Measurements from ENCODE around the gene CCDC183.
"Not testable (repeated sequence)": the region's sequence is repeated elsewhere in the genome, so short reads cannot be mapped to it uniquely, and the experiment has no call there.

The CCDC183 gene

GRCh38 chr9:136796238-136796774 is at the start of gene CCDC183:
CCDC183 (plus strand) TSS chr9:136796338; CDS start chr9:136796398, 60 bp downstream.
- no peak for DNase-seq

DNA sequence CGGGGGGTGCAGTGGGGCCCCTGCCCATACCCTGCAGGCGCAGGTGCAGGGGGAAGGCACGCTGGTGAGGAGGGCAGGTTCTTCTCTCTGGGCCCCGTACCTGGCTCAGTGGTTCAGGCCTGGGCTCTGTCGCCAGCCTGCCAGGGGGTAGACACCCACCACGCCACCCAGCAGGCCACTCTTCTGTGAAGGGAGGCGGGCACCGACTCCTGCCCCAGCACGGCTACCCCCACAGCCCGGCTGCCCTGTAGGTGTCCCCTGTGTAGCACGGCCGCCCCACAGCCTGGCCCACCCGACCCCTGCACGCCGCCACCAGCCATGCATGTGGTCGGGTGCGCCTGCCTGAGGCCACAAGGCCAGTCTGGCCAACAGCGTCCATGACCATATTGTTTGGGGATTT is 49.5 kb upstream of the CCDC183 start:
- no peak for DNase-seq

DNA sequence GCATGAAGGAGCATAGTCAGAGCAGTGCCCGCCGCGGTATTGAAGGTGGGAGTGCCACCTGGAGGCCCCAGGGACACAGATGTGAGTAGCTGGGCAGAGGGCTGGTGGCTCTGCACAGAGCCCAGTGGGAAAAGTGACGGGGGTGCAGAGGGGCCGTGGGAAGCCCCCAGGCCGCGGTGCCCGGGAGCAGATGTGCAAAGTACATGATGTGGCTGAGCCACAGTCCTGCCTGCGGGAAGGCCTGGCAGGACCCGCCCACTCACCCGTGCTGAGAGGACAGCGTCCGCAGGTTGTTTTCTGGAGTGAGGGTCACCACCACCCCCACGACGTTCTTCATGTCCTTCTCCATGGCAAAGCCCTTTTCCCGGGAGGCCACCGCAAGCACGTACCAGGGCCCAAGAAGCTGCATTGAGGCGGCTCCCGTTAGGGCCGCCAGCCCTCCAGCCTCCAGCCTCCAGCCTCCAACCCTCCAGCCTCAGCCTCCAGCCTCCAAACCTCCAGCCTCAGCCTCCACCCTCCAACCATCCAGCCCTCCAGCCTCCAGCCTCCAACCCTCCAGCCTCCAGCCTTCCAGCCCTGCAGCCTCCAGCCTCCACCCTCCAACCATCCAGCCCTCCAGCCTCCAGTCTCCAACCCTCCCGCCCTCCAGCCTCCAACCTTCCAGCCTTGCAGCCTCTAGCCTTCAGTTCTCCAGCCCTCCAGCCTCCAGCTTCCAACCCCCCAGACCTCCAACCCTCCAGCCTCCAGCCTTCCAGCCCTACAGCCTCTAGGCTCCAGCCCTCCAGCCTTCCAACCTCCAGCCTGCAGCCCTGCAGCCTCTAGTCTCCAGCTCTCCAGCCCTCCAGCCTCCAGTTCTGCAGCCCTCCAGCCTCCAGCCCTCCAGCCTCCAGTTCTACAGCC is 48.7 kb upstream of the CCDC183 start:
- no peak for DNase-seq

DNA sequence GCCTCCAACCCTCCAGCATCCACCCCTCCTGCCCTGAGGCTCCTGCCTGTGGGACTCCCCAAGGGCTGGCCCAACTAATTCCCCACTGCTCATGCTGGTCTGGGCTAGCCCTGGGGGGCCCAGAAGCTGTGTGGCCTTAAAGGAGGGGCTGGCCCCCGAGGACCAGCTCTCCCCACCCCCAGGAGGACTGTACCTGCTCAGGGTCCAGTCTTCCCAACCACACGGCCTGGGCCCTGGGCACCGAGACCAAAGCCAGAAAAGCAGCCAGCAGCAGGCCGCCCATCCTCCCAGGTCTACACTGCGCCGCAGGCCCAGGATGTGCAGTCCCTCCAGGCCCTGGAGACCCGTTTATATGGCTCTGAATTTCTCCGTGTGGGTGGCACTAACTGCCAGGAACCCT is 47.9 kb upstream of the CCDC183 start, which contains the start of gene LCN6:
TSS of gene LCN6 (minus strand) at position 325 of the 400 bp plus-strand sequence. CDS start at position 283, 42 bp downstream.
- no peak for DNase-seq

- no peak for DNase-seq
Observed at GRCh38 chr9:136748666-136749611, 47.2 kb upstream of the CCDC183 start.

- DNase-seq, result no peak
Observed at GRCh38 chr9:136750526-136750925, 45.6 kb upstream of the CCDC183 start.

- DNase-seq, result no peak
Observed at GRCh38 chr9:136751244-136751643, 44.9 kb upstream of the CCDC183 start.

GRCh38 chr9:136751814-136752213 is 44.3 kb upstream of the CCDC183 start:
- no peak for DNase-seq

- no peak for DNase-seq
Observed at GRCh38 chr9:136753371-136754058, 42.6 kb upstream of the CCDC183 start.

DNA sequence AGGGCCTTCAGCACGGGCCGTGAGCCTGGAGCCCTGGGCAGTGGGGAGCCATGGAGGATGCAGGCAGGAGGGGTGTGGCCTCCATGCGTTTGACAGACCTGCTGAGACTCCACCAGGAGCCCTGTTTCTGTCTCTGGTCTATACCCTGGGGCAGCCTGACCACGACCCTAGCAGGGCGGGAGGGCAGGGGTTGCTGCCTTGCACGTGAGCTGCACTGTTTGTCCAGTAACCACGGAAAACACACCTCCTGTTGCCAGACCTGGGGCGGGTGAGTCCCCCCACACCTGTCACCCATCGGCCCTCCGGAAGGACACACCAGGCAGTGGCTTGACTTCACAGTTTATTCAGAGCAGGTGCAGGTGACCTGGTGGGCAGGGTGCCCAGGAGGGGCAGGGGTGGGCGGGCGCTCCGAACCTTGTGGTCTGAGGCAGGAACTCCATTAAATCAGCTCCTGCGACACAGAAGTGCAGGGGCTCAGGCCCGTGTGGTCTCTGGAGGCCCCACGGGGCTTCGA is 42.0 kb upstream of the CCDC183 start:
- DNase-seq, result no peak

DNA sequence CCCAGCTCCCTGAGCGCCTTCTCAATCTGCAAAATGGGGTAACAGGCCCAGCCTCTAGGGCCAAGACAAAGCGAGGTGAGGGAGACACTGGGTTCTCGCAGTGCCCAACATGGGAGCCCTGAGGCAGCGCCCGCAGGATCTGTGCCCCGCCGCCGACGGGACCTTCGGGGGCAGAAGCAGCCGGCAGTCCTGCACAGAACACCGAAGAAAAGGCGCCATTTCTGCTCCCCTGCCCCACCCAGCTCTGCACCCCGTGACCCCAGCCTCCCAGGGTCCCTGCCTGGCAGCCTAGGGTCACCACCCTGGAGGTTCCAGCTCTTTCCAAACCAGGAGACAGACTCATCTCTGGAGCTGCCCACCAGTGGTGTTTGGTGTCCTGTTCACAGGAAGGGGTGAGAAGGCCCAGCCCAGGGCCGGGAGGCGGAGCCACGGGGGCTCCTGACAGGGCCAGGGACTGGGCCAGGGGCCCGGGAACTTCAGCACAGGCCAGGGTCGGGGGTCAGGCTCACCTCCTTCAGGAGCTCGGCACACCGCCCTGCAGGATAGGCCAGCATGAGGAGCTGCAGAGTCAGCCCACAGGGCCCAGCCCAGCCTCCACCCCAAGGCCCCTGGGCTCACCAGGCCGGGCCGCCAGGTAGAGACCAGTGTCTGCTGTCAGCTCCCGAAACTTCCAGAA is 41.4 kb upstream of the CCDC183 start:
- no peak for DNase-seq

- not testable (repeated sequence) for DNase-seq
Observed at GRCh38 chr9:136755302-136756133, 40.6 kb upstream of the CCDC183 start.

DNA sequence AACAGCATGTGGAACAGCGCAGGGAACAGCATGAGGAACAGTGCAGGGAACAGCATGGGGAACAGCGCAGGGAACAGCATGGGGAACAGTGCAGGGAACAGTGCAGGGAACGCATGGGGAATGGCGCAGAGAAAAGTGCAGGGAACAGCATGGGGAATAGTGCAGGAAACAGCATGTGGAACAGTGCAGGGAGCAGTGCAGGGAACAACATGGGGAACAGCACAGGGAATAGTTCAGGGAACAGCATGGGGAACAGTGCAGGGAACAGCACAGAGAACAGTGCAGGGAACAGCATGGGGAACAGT is 40.1 kb upstream of the CCDC183 start:
- no peak for DNase-seq

DNA sequence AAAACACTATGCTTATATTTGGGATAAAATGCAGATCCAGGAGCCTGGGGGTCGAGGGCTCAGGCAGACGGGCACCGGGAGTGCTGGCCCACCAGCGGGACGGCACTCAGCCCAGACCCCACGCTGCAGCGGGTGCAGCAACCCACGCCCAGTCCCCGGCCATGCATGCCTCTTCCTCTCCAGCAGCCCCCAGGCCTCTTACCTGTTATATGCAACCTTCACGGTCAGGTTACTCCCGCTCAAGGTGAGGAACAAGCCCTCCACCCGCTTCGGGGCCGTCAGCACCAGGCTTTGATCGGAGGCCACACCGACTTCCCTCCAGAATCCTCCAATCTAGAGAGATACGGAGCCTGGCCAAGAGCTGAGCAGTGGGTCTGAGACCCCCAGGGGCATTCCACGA is 39.3 kb upstream of the CCDC183 start:
- no peak for DNase-seq

DNA sequence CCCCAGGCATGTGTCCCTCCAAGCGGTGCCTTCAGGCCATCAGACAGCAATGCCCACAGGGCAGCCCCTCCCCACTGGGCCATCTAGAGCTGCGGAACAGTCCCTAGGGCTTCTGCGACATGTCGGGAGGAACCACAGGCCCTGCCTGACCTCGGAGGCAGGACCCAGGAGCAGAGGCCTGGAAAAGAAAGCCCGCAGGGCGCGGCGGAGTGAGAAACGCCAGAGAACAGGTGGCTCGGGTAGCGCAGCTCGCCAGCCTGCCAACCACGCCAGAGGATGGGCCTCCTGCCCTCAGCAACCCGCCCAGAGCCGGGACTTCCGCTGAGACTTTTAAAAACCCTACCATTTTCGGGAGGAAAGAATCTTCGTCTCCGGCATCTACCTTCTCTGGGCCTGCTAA is 38.8 kb upstream of the CCDC183 start:
- DNase-seq, result no peak

GRCh38 chr9:136757751-136758140 is 38.4 kb upstream of the CCDC183 start:
- DNase-seq, result no peak

DNA sequence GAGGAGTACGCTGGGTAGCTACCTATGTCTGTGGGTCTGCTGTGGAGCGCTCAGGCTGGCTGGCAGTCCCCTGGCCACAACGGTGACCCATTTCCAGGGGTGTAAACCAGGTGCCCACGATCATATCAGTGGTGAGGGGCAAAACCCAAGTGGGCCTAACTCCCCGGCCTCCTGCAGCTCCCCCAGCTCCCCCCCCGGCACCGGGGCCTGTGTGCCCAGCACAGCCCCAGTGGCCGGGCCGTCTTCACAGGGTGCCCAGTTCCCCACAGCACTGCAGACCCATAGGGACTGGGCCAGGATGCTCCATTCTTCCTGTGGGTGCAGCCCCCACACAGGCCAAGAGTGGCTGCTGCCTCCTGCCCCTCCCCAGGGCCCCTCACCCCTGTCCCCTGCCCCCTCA is 37.1 kb upstream of the CCDC183 start:
- DNase-seq, result no peak

- DNase-seq, result no peak
Observed at GRCh38 chr9:136759436-136760325, 36.5 kb upstream of the CCDC183 start.

DNA sequence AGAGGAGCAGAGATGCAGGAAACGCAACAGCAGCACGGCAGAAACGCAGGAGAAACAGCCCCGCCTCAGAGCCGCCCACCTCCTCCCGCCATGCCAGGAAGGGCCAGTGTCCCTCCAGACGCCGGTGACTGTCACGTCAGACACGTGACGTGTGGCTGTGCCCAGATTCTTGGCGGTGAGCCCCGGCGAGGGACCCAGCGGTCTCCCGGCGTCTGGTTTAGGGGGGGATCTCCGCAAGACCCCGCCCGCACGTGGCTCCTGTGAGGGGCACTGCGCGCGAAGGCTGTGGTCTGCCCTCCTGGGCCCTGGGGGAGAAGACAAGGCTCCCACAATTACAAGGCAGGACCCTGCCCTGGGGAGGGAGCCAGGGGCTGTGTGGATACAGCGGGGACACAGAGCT is 35.7 kb upstream of the CCDC183 start:
- no peak for DNase-seq
